ENCODE measurements around the gene RUNX1.
A peak's percentile ranks its signal among the peaks of the same experiment; 100 is the strongest.

RUNX1 gene

GRCh38 chr21:34882719-34883131, 166.4 kb downstream of the RUNX1 start:
- DNase-seq (ENCODE audit: low read depth in 2 of 2), result no peak

- no peak for DNase-seq (ENCODE audit: low read depth in 2 of 2)
Measured at GRCh38 chr21:34881839-34882371, 167.2 kb downstream of the RUNX1 start.

GRCh38 chr21:34881421-34881820, 167.7 kb downstream of the RUNX1 start:
- DNase-seq (ENCODE audit: low read depth in 2 of 2), result no peak

DNA sequence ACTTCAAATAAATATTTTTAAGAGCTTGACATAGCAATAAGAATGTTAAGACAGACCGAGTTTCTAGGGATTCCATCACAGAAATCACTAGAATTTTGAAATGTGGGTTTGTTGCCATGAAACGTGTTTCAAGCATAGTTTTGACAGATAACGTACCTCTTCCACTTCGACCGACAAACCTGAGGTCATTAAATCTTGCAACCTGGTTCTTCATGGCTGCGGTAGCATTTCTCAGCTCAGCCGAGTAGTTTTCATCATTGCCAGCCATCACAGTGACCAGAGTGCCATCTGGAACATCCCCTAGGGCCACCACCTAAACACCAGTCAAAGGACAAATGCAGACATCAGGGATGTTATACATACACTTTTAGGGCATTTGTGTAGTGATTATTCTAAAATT, 168.7 kb downstream of the RUNX1 start:
- DNase-seq (ENCODE audit: low read depth in 2 of 2), result no peak

GRCh38 chr21:34878940-34879339, 170.2 kb downstream of the RUNX1 start:
- DNase-seq (ENCODE audit: low read depth in 2 of 2), result no peak

DNA sequence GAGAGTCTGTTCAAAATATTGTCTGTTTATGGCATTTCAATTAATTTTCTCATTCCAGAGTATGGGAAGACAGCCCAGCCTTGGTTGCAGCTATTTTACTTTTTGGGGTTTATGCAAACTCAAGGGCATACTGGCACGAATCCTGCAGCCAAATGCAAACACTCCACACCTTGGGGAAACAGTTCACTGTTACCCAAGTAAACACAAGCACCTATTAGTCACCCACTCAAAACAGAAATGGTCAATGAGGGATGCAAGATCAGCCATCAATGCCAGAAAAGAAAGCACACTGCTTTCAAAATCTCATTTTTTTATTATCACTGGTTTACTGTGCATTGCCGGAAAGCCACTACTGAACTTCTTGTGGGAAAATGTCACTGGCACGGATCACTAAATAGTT, 170.6 kb downstream of the RUNX1 start:
- DNase-seq (ENCODE audit: low read depth in 2 of 2), result no peak

DNA sequence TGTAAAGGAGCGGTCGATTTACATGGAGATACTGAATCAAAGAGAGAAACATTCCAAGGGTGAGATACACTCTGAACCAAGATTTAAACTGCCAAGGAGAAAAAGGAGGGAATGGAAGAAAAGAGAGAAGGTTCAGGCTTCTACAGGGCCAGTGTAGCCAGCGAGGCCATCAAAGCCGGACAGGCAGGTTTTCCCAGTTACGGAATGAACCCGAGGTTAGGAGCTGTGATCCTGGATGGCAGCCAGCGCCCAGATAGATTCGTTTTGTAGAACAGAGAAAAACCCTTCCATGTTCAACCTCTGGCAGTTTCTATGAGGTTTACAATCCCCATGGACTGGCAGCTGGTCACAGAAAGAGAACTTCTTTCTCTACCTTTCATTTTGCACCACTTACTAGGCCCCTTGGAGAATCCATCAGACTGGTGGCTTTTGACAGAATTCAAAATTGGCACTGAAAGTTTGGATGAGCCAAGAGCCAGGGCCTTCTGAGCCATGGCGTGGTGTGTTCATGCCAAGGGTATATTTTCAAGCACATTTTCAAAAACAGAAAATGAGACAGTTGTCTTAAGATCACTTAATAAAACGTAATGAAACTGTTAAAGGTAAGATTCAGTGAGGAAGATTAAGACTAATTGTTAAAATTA, 171.5 kb downstream of the RUNX1 start:
- DNase-seq (ENCODE audit: low read depth in 2 of 2), result no peak

GRCh38 chr21:34875830-34876229, 173.3 kb downstream of the RUNX1 start:
- DNase-seq (ENCODE audit: low read depth in 2 of 2), result no peak

DNA sequence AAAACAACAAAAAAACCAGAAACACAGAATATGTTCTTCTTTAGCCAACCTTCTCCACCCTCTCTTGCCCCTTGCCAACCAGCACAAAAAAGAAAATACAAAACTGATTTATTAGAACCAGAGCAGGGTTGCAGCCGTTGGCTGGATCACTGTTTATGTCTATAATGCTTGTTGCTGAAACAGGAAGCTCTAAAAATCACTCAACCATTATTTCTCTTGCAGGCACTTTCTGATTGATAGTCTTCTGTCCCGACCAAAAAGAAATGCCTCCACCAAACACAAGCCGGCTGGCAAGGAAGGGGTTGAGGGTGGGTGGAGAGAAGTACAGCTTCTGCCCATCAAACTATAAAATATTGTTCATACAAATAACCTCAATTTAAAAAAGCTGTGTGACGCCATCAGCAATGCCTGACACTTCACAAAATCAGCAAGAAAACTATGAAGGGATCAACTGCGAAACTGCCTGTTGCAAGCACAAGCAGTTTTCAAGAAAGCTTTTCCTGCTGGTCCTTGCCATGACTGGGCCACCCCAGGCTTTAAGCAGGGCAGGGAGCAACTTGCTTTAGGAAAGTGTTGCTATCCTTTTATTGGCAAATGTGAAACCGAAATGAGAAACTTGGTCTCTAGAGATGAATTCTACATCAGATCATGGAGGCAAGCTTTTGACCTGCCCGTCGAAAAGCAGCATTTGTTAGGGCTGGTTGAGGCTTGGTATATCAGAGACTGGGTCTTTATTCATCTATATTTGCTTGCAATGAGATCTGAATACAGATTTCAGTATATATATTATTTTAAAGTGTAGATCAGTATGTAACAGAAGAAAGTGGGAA, 174.2 kb downstream of the RUNX1 start:
- no peak for DNase-seq (ENCODE audit: low read depth in 2 of 2)

GRCh38 chr21:34871026-34871908, 177.8 kb downstream of the RUNX1 start:
- DNase-seq (ENCODE audit: low read depth in 2 of 2), result no peak

DNA sequence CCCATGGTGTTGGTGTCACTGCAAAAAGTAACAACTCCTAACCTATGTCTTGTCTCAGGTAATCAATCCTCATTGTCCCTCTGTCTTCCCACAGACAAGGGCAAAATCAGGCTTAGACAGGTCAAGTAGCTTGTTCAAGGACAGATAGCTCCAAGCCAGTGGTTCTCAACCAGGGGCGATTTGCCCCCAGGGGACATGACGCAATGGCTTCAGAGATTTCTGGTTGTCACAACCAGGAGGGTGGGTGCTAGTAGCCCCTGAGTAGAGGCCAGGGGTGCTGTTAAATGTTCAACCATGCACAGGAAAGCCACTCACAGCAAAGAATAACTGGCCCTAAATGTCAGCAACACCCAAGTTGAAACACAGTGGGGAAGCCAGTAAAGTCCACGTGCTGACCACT, 178.9 kb downstream of the RUNX1 start:
- DNase-seq (ENCODE audit: low read depth in 2 of 2), result no peak

GRCh38 chr21:34869545-34869944, 179.6 kb downstream of the RUNX1 start:
- no peak for DNase-seq (ENCODE audit: low read depth in 2 of 2)

- no peak for DNase-seq (ENCODE audit: low read depth in 2 of 2)
Measured at GRCh38 chr21:34867785-34868184, 181.3 kb downstream of the RUNX1 start.

GRCh38 chr21:34865400-34866241, 183.5 kb downstream of the RUNX1 start:
- peak in 1 of 2 experiments; percentile 26 for DNase-seq (ENCODE audit: low read depth in 2 of 2)

DNA sequence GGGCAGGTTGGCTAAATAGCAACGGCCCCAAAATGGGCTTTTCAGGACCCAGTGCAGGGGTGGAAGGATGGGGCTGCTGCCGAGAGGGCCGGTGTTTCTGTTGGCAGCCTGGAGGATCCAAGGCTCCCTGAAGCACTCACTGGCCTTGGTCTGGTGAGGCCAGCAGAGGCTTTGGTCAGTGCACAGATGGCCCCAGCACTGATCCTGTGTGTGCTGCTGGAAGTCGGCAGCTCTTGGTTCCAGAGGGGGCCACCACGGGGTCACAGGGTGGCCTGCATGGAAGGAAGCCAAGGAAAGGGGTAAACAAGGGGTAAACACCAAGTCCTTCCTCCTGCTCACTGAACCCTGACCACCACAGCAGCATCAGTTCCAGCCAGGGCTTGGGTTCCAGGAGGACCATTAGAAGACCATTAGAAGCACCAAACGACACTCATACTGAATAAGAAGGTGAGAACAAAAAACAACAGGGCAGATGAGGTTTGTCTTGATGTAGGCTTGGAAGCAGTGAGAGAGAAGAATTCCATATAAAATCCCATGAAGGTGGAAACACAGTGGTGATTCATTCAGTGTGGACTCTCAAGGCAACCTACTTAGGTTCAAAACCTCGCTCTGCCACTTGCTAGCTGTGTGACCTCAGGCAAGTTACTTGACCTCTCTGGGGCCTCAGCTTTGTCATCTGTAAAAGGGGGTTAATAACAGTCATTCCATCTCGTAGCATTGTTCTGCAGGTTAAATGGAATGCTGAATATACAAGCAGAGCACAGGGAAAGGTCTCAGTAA, 184.5 kb downstream of the RUNX1 start:
- DNase-seq (ENCODE audit: low read depth in 2 of 2), result no peak

- no peak for DNase-seq (ENCODE audit: low read depth in 2 of 2)
Measured at GRCh38 chr21:34862951-34863350, 186.2 kb downstream of the RUNX1 start.

GRCh38 chr21:34861258-34861657, 187.8 kb downstream of the RUNX1 start:
- DNase-seq (ENCODE audit: low read depth in 2 of 2), result no peak

GRCh38 chr21:34859976-34860653, 189.0 kb downstream of the RUNX1 start:
- DNase-seq (ENCODE audit: low read depth in 2 of 2), result no peak

GRCh38 chr21:34858559-34858958, 190.5 kb downstream of the RUNX1 start:
- DNase-seq (ENCODE audit: low read depth in 2 of 2), result no peak

DNA sequence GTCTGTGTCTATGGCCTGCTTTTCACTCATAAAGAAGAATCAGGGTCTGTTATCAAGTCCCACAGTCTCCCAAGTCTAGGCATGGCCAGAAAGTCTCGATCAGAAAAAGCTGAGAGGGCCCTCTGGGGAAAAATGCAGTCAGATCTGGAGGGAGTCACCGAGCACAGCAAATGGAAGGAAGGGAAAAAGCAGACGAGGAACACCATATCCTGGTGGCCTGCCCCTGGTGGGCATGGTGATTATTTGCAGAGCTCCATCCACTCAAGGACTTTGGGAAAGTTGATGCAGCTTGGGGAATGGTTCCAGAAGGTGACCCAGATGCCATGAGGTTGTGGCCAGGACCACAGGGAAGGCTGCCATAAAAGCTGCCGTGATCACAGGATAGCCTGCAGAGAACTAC, 191.2 kb downstream of the RUNX1 start:
- DNase-seq (ENCODE audit: low read depth in 2 of 2), result no peak

All from stimulated activated CD4-positive, alpha-beta T cell treated with anti-CD3 and anti-CD28 coated beads, Interleukin-12 subunit alpha, Interleukin-12 subunit beta, amount 100 ng/mL, for 24 hours (primary cell).